Left renal pelvis (tissue), 4 donors: ENCODE data around the gene NCAM1. TPM values are rescaled to one million over a fixed set of nuclear protein-coding genes. Genes with fewer than 3 reads are reported as not detected.
"Not testable (repeated sequence)": the region's sequence is repeated elsewhere in the genome, so short reads cannot be mapped to it uniquely, and the experiment has no call there.

Experiments
- DNase-seq, 4 donors: peaks; one replicate each; pipeline ENCODE4 v3.0.0-alpha.2; 2013; ENCODE audit warnings: low read depth in 4 of 4, low spot score in 3 of 4
- polyA plus RNA-seq, 4 donors: library from polyadenylated mRNA; unstranded; fragments of 120-200 nt; gene quantifications; one replicate each; pipeline ENCODE4 v1.2.1, GENCODE V29; 2013; ENCODE audit not compliant: insufficient read length in 4 of 4

NCAM1 gene
- 100 to 1,000 TPM in 1 of 4 donors, 10 to 100 TPM in 3; 78.7 to 201 (median 84.2) TPM for polyA plus RNA-seq

DNA sequence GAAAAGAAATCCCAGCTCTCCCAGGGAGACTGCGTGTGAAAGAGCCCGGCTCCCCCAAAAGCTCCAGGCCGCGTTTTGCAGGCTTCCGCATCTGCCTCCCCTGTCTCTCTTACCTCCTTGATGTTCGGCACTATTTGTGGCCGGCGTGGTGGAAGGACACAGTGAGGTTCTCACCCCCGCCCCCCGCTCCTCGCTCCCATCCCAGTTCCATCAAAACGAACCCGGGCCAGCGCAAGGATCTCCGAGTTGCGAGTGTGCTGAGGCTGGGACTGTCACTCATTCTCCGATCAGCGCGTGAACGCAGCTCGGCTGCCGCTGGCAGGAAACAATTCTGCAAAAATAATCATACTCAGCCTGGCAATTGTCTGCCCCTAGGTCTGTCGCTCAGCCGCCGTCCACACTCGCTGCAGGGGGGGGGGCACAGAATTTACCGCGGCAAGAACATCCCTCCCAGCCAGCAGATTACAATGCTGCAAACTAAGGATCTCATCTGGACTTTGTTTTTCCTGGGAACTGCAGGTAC, at the start of gene NCAM1:
TSS of gene NCAM1 (plus strand) at position 275 of the 523 bp plus-strand sequence.
- peak; percentile 85 to 94 (median 88) for DNase-seq

DNA sequence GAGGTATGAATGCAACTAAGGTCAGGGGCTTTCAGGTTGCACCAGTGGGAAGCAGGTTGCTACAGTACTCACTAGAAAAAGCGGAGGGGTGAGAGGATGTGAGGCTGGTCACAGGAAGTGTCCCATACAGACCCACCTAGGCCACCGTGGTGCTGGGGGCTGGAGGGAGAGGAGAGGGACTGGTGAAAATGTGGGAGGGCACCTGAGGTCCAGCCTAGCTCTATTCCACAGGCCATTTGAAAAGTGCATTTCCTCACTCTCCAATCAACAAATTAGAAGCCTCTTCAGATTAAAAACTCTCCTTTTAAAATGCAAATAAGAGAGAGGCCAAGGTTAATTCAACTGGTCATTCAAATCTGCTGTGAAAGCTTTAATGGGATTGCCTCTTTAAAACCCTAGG, 38.6 kb upstream of the NCAM1 start:
- no peak for DNase-seq

GRCh38 chr11:112924836-112925235, 36.4 kb upstream of the NCAM1 start:
- DNase-seq: not testable (repeated sequence)

DNA sequence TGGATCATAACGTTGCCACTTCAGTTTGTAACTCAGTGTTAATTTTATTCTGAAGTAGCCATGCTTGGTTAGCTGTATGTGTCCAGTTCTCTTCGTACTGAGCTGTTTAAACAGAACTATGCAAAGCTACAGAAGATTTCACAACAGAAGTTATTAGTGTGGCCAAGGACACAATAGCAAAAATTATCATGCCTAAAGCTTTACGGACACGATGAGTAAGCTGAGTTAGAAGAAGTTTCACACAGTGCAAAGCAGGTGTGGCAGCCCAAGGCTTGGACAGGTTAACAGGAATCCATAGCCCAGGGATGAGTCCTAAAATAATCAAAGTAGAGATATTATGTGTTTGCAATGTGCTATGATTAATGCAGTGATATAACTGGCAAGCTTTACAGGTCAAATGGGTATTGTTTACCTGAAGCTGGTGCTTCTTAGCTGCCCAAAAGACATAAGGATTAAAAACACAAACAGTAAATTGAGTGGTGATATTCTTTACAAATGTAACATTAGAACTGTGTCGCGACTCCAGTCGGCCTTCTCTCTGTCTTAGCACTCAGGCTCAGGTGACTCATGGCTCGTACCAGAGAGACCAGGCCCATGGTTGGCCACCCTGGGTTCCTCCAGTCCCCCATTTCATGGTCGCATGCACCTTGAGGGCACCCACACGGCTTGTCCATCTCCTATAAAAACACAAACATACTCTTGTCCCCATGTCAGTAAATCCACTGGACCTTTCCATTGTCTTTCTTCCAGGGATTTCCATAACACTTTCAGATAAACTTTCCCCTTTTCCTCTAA, 35.5 kb upstream of the NCAM1 start:
- no peak for DNase-seq

DNA sequence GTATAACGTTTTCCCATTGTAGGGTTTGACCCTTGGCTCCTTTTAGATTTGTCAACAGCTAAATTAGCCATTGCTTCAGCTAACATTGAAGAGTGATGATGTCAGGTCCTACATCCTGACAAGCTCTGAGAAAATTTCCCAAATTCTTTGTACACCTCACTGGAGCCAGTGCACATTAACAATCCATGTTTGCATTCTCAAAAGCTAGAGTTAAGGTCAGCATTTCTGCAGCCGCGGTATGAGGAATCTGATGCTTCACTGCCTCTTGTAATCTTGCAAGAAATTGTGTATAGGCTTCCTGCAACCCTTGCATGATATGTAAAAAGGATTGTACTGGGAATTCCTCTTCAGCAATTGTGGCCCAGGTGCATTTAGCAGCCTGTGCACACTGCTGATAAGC, 33.1 kb upstream of the NCAM1 start:
- DNase-seq: peak in 1 of 4 donors; percentile 37

GRCh38 chr11:112929432-112929831, 31.8 kb upstream of the NCAM1 start:
- no peak for DNase-seq

- no peak for DNase-seq
Measured at GRCh38 chr11:112931703-112932102, 29.5 kb upstream of the NCAM1 start.

DNA sequence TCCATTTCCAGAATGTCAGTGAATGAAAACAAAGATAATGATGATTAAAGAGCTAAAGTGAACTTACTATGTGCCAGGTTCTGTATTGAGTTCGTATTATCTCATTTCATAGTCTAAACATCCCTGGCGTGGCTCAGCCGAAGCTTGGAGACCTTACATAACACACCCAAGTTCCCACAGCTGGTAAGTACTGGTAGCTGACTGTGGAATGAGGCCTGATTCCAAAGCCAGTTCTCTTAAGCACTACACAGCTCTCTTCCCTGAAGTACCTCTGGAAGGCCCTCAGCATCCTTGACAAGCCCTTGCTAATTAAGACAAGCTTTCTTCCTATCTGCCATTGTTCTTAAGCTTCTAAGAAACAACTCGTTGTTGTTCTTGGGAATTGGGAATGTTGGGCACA, 28.6 kb upstream of the NCAM1 start:
- DNase-seq: no peak

DNA sequence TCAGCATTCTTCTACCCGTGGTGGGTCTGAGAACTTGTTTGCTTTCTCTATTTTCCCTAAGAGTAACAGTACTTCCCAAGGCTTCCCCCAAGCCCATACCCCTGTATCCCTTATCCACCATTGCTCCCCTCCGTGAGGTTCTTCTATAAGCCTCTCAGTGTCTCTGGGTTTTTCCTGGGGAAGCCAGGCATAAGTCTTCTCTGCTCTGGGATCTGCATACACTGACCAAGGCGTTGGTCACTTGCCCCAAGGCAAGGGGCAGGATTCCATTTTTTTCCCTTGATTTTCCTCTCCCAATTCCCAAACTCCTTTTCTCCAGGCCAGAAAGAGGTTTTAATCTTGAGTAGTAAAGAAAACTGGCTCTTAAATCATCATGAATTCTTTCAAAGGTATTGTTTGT, 27.2 kb upstream of the NCAM1 start:
- no peak for DNase-seq

DNA sequence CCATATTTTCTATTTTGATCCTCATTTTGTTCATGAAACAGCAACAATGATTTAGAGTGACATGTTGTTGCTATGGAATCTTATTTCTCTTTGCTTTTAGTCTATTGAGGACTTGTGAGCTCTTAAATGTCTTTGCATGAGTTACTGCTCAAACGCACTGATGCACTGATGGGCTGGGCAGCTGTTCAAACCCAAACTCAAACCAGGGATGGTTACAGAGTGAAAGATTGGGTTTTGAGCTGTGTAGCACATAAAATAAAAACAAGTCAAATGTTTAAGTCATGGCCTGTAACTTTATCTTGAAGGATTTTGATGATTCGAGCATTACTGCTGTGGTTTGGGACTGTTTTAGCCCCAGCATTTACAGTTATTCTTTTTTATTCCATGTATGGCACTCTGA, 20.1 kb upstream of the NCAM1 start:
- no peak for DNase-seq

DNA sequence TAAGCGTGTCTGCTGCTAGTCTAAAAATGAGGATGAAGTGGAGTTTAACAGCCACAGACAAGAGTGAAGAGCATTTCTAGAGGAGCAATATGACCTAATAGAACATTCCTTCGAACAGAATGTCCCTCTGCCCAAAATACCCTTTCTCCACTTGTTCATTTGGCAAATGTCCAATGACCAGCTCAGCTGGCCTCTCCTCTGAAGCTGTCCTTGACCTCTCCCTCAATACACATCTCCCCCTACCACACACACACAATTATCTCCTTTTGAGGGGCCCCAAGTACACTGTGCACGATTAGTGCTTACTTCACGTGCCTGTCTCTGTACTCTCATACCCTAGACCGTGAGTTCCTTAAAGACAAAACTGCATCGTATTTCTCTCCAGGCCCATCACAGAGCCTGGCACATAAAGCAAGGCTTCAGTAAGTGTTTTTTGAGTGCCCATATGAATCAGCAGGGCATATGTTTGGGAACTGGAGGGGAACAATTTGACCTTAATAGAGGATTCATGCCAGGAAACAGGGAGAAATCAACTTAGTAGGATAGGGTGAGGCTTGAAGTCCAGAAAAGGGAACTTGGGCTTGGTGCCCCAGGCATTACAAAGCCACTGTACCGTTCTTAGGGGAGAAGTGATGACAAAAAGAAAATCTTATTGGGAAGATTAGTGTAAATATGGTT, 18.1 kb upstream of the NCAM1 start:
- no peak for DNase-seq

GRCh38 chr11:112946866-112947265, 14.4 kb upstream of the NCAM1 start:
- DNase-seq: no peak

- DNase-seq: no peak
Measured at GRCh38 chr11:112949781-112950575, 11.2 kb upstream of the NCAM1 start.

DNA sequence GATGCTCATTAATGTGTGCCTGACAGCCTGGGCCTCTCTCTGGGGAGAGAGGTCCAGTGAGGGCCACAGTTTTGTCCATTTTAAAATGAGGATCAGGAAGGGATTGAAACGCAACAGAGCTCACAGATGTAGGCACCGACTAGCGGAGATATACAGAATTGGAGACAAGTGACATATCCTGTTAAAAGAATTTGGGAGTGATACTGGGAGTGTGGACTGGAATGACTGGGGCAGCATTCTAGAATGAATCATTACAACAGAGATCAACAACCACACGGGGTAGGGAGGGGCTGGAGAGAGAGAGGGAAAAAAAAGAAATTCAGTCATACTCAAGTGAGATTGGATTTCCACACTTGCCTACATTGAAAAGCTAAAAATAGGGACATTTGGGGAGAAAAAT, 2.5 kb upstream of the NCAM1 start:
- DNase-seq: no peak

DNA sequence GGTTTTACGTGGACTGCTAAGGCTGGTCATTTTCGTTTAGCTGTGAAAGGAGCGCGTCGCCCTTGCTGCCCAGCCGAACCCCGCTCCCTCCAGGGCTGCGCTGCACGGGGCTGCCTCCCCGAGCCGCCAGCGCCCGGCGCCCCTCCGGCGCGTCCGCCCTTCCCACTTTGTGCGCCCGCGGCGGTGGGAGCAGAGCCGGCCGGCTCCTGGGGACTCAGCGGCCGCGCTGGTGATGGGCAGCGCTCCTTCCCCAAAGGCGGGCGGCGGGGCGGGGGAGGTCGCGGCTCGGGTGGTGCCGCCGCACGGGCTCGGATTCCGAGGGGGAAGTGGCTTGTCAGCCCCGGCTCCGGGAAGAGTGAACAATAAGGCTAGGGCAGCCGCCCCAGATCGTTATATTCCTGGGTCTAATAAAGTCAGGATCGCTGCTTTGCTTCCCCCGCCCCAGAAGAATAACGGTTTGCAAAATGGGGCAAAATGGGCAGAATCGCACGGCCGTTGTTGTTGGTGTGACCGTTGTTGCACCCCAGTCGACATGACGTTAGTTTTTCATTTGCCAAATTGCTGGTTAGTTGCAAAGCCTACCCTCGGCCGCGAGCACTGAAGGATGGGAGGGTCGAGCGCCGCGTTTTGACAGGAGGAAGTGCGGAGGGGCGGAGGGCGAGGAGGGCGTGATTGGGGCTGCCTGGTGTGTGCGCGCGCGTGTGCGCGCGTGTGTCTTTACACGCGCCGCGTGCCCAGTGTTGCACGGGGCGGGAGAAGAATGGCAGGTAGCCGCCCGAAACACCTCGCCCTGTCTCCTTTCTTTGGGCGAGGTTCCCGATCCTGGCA, 745 bp downstream of the NCAM1 start:
- DNase-seq: no peak

DNA sequence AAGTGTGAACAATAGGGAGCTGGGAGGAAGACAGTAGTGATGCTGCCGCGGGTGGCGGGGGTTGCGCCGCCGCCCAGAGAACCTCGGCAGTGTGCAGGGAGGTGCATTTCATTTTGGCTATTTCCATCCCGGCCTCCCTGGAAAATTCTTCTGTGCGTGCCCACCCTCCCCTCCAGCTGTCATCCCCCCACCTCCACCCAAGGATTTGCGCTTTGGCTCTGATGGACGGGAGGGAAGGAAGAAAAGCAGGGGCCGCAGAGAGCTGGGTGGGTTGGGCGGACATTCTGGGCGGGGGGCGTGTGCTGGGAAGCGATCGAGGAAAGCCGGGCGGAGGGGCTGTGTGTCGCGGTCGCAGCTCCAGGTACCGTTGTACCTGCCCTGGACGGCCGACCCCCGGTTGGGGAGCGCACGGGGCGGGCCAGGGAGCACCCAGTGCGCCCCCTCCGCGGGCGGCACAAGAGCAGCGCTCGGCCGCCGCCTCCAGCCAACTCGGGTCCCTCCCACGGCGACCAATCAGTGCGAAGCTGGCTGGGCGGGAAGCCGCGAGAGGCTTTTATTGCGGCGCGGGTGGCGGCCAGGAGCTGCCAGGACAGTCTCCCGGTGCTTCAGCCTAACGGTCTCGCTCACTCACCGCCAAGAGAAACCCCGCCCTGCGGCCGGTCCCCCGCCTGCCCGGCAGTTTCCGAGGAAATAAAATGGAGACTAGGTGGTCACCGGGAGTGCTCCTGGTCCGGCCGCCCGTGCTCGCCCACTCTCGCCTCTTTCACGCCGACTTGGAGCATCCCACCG, 1.6 kb downstream of the NCAM1 start:
- DNase-seq: no peak

DNA sequence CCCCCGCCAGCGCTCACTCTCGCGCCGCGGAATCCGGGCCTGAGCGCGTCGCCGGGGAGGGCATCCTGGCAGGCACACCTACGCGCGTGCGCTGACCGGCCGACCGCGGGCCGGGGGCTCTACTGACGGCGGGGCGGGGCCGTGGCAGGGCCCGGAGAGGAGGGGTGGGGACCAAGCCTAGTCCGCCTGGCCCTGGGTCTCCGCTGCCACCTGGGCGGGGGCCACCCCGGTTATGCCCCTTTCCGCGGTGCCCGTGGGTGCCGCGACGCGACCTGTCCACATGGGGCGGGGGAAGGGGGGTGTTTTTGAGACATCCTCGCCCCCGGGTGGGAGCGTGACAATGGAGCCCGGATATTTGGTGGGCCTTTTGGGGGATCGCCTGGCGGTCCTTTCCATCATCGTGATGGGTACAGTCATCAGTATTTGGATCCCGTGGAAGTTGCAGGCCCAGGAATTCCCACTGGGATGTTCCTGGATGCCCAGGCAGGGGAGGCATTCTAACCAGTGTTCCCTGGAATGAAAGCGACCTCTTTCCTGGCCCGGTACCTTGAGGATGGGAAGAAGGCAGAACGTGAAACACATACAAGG, 2.2 kb downstream of the NCAM1 start:
- no peak for DNase-seq

GRCh38 chr11:112965656-112966055, 4.4 kb downstream of the NCAM1 start:
- no peak for DNase-seq

DNA sequence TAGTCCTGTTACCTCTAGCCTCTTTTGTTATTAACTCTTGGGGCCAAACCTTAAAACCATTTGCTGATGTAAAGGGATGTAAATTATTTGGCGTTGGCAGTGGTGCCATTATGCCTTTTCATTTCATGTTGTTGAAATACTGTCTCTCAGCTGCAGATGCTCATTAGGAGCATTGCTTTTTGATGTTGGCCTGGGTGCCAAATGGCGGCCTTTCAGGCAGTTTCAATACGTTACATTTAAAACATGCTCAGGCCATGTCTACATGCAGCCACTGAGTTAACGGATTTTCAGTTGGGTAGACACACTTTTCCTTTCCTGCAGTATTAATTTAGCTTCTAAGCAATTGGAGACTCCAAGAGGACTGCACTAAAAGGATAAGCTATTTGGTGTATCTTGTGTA, 5.3 kb downstream of the NCAM1 start:
- DNase-seq: no peak
